GM06990 (cell line): ENCODE data around the gene BEND7.

ENCODE experiments used
- DNase-seq: peaks from one replicate; pipeline ENCODE4 v3.0.0-alpha.2; 2011; ENCODE audit not compliant: insufficient read length; ENCODE audit errors: extremely low read depth
- H3K27me3 ChIP-seq: replicated peaks from 2 replicates; pipeline ENCODE4 v1.6.0; 2011; ENCODE audit warnings: low read length; ENCODE audit not compliant: control insufficient read depth, insufficient read depth
- H3K36me3 ChIP-seq: 2 replicates; pipeline ENCODE4 v1.5.1; 2011; ENCODE audit warnings: low read length; ENCODE audit not compliant: control insufficient read depth, insufficient read depth
- H3K4me3 ChIP-seq: replicated peaks from 2 replicates; pipeline ENCODE4 v1.5.1; 2011; ENCODE audit warnings: low read depth, mild to moderate bottlenecking, control low read depth, low read length
- TF ChIP-seq, protein P1 (sequence below): IDR thresholded peaks from 2 replicates; pipeline ENCODE4 v1.5.1; 2011; ENCODE audit warnings: low read length, control low read depth, mild to moderate bottlenecking, inconsistent platforms; ENCODE audit not compliant: insufficient read depth, poor library complexity, severe bottlenecking

Gene BEND7

DNA sequence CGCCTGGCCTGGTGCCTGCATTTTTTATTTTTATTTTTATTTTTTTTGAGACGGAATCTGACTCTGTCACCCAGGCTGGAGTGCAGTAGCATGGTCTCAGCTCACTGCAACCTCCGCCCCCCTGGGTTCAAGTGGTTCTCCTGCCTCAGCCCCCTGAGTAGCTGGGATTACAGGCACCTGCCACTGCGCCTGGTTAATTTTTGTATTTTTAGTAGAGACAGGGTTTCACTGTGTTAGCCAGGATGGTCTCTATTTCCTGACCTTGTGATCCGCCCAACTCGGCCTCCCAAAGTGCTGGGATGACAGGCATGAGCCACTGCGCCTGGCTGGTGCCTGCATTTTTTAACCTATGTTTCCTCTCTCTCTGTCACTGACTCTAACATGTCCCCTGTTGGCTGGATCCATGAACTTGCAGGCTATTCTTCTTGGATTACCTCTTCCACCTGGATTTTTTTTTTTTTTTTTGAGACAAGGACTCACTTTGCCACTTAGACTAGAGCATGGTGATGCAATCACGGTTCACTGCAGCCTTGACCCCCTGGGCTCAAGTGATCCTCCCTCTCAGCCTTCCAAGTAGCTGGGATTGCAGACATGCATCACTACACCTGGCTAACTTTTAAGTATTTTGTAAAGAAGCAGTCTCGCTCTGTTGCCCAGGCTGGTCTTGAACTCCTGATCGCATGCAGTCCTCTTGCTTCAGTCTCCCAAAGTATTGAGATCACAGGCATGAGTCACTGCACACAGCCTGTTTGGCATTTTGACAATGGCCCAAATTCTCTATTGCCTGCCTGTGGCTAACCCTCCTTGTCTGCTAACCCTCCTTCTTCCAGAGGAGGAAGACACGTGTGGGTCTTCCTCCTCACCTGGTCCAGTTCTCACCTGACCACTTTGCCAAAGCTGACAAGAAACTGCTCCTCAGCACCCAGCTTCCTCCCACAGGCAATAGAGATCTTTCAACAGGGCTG is 34.9 kb upstream of the BEND7 start:
- Histone ChIP-seq H3K4me3 (no peak overlapping the region), H3K36me3 (no peaks in the 10 kb centered on the region)
- DNase-seq, result no peak

DNA sequence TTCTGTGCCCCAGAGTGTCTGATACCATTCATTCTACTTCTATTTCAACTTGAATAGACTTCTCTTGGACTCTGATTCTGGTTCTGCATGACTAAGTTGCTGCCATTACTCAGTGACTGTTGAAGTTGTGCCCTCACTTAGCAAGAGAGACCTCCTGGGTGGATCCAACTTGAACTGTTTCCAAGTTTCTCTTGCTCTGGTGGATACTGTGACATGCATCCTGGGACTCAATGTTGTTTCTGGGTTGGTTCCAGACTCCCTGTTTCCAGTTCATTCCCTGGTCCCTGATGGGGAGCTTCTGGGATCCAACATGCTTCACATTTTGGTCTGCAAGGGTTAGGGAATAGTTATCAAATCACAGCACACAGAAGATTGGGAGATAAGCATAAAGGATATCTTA is 31.8 kb upstream of the BEND7 start:
- no peak for DNase-seq
- Histone ChIP-seq H3K36me3 (no peaks in the 10 kb centered on the region), H3K27me3 (no peaks in the 10 kb centered on the region), H3K4me3 (no peak overlapping the region)
- TF ChIP-seq, protein P1, sequence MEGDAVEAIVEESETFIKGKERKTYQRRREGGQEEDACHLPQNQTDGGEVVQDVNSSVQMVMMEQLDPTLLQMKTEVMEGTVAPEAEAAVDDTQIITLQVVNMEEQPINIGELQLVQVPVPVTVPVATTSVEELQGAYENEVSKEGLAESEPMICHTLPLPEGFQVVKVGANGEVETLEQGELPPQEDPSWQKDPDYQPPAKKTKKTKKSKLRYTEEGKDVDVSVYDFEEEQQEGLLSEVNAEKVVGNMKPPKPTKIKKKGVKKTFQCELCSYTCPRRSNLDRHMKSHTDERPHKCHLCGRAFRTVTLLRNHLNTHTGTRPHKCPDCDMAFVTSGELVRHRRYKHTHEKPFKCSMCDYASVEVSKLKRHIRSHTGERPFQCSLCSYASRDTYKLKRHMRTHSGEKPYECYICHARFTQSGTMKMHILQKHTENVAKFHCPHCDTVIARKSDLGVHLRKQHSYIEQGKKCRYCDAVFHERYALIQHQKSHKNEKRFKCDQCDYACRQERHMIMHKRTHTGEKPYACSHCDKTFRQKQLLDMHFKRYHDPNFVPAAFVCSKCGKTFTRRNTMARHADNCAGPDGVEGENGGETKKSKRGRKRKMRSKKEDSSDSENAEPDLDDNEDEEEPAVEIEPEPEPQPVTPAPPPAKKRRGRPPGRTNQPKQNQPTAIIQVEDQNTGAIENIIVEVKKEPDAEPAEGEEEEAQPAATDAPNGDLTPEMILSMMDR, result no peak

More for the DNA sequence above, 34.9 kb upstream of the BEND7 start:
- H3K27me3 ChIP-seq, result no peaks in the 10 kb centered on the region
- TF ChIP-seq, protein P1, result no peak

DNA sequence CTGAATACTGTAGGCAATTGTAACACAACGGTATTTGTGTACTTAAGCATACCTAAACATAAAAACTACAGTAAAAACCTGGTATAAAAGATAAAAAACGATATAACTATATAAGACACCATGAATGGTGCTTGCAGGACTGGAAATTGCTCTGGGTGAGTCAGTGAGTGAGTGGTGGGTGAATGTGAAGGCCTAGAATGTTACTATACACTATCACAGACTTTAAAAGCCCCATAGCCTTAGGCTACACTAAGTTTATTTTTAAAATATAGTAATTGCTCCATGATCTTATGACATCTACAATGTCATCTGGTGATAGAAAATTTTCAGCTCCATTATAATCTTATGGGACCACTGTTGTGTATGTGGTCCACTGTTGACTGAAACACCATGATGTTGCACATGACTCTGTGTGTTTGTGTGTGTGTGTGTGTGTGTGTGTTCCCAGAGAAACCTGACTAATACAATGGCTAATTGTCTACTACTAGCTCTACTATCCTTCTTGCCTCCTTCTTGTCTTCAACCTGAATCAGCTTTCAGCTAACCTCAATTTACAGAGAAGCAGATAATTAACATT is 30.4 kb upstream of the BEND7 start:
- no peaks in the 10 kb centered on the region for H3K27me3 ChIP-seq
- DNase-seq, result no peak
- TF ChIP-seq, protein P1, result no peak

DNA sequence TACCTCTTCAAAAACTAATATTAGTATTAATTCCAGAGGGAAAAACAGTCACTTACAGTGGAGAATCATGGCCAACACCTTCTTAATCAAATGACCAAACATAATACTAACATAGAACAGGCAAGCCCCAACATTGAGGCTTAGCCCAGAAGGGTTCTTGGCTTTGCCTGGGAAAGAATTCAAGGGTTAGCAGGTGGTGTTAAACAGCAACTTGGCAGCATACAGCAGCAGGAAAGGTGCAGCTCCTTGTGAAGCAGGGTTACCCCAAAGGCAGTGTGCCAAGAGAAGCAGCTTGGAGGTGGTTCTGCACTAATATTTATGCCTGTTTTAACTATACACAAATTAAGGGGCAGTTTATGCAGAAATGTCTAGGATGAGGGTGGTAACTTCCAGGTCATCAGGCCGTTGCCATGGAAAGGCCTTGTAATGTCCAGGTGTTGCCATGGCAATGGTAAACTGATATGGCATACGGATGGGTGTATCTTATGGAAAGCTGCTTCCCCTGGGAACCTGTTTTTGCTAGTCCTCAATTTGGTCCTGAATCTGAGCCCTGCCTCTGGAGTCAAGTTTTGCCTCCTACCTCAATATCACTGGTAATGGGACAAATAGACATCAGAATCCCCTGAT is 27.2 kb upstream of the BEND7 start:
- no peaks in the 10 kb centered on the region for H3K36me3 ChIP-seq
- H3K4me3 ChIP-seq, result no peak overlapping the region
- TF ChIP-seq, protein P1, result no peak
- no peak for DNase-seq
- H3K27me3 ChIP-seq, result no peaks in the 10 kb centered on the region

More for the DNA sequence above, 30.4 kb upstream of the BEND7 start:
- H3K36me3 ChIP-seq, result no peaks in the 10 kb centered on the region
- no peak overlapping the region for H3K4me3 ChIP-seq

DNA sequence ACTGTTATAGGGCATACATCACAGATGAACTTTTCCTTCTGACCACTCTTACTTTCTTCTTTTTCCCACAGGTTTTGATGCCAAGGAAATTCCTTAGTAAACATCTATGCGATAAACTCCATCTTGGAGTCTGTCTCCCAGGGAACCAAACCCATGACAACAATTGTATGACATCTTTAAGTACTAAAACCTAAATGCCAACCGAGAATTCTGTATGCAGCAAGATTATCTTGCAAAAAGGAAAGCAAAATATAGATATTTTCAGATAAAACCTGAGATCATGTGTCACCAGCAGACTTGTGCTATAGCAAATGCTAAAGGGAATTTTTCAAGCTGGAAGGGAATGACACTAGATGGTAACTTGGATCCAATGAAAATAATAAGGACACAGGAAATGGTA is 22.0 kb upstream of the BEND7 start:
- no peak for DNase-seq
- Histone ChIP-seq H3K4me3 (no peak overlapping the region), H3K36me3 (no peaks in the 10 kb centered on the region), H3K27me3 (no peaks in the 10 kb centered on the region; the same call in 1 of the 2 replicates)
- TF ChIP-seq, protein P1, result no peak
